ENCODE results near the gene SLC5A5. TPM values are rescaled to one million over a fixed set of nuclear protein-coding genes. Genes with fewer than 3 reads are reported as not detected.
"Not testable (repeated sequence)": the region's sequence is repeated elsewhere in the genome, so short reads cannot be mapped to it uniquely, and the experiment has no call there.

SLC5A5 gene
- total and polyA plus RNA-seq, 5 donors: not detected

GRCh38 chr19:17893766-17894165 lies 22.0 kb downstream of the SLC5A5 start:
- Histone ChIP-seq H3K27me3 (ENCODE audit: control insufficient read depth, insufficient read depth) (no peaks in the 10 kb centered on the region), H3K9me3 (ENCODE audit: control insufficient read depth, low read length) (no peaks in the 10 kb centered on the region), H3K27ac (ENCODE audit: low read length) (no peak overlapping the region), H3K4me1 (ENCODE audit: control insufficient read depth, insufficient read depth, low read length) (no peaks in the 10 kb centered on the region), H3K4me3 (ENCODE audit: low read length) (no peak overlapping the region)
- 75% methylated on average over 9 of the region's 9 CpGs for WGBS
- intact Hi-C loops (cut with DNase I): no loop called here
- DNase-seq (no peak), ATAC-seq (no peak)

DNA sequence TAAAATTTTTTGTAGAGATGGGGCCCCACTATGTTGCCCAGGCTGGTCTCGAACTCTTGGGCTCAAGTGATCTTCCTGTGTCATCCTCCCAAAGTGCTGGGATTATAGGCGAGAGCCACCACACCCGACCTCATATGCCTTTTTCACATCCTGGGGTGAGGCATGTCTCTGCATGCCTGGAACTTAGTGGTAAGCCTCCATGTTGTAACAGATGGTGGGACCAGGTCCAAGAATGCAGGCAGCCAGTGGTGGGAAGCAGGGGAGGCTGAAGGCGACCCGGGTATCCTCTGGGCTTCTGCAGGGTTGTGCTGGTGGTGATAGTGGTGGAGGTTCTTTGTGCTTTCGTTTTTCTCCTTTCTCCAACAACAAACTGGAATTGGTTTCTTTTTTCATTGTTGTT lies 31.0 kb downstream of the SLC5A5 start:
- Histone ChIP-seq H3K27ac (ENCODE audit: low read length) (no peak overlapping the region), H3K4me3 (ENCODE audit: low read length) (no peak overlapping the region), H3K9me3 (ENCODE audit: control insufficient read depth, low read length) (no peaks in the 10 kb centered on the region), H3K4me1 (ENCODE audit: control insufficient read depth, insufficient read depth, low read length) (no peaks in the 10 kb centered on the region), H3K27me3 (ENCODE audit: control insufficient read depth, insufficient read depth) (peaks cover 2% of the 10 kb centered on the region)
- WGBS: 68% methylated on average over 6 of the region's 6 CpGs
- DNase-seq (no peak), ATAC-seq (no peak)
- intact Hi-C loops (cut with DNase I): no loop called here

DNA sequence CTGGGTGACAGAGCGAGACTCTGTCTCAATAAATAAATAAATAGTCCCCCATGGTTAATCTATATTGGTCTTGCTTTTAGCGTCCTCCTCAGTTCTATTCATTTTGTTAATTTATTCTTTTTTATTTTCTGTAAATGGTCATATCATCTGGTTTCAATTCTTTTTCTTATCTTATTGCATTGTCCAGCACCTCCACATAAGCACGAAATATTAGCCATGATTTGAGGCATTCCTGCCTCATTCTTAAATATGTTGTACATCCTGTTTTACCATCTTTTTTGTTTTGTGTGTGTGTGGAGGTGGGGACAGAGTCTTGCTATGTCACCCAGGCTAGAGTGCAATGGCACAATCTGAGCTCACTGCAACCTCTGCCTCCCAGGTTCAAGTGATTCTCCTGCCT lies 36.5 kb downstream of the SLC5A5 start:
- H3K4me3 ChIP-seq (ENCODE audit: low read length): no peak overlapping the region
- ATAC-seq: no peak
- no peaks in the 10 kb centered on the region for H3K9me3 ChIP-seq (ENCODE audit: control insufficient read depth, low read length)
- 90% methylated on average over 3 of the region's 3 CpGs for WGBS
- intact Hi-C loops (cut with DNase I): no loop called here
- no peak for DNase-seq
- H3K27me3 ChIP-seq (ENCODE audit: control insufficient read depth, insufficient read depth): no peaks in the 10 kb centered on the region
- no peak overlapping the region for H3K27ac ChIP-seq (ENCODE audit: low read length)
- H3K4me1 ChIP-seq (ENCODE audit: control insufficient read depth, insufficient read depth, low read length): no peaks in the 10 kb centered on the region

DNA sequence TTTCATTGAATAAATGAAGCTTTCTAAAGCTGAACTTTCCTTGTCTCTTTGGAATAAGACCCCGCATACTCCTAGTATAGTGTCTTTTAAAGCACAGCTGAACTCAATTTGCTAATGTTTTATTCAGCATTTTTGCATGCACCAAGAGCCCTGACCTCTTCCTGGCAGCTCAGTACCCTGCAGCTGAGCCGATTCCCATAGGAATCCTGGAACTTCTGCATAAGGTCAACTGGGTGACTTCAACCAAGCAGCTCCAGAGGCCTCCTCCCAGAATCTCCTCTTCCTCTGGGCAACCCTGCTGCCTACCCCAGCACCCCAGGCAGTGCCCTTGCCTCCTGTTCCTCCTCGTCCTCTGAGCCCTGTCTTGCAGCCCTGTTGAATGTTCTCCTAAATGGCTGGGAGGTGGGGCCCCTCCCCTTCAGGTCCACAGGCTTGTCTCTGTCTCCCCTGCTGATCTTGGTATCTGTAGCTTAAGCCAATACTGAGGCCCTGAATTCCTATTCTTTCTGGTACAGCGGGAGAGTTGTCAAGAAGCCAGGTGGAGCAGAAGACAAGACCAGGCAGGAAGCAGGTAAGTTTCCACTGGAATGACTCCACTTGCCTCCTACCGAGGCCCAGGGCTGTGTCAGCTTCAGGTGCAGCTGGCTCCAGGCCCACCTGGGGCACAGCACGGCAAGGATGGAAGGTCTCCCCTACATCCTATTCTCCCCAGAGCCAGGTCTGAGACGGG lies 37.4 kb downstream of the SLC5A5 start:
- no peak for DNase-seq
- 58% methylated on average over 7 of the region's 7 CpGs for WGBS

DNA sequence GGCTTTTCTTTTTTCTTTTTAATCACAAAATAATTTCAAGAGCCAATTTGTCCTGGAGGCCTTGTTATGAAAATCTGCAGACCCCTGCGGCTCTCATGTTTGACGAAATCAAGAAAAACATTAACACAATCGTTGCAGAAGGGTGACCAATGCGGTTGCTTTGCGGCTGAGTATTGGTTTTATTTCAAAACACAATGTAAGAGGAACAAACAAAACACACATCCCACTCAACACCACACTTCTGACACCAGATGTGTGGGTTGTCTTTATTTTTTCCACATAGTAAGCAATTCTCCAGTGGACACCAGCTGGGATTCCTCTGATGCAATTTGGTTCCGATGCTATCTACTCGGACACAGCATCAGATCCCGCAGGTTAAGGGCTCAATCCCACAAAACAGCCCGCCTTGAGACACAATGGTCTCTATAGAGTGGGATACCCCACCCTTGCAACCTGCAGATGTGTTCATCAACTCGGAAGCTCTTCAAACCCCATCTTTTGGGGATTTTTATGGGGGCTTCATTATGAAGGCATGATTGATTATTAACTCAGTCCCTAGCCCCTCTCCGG lies 39.1 kb downstream of the SLC5A5 start:
- H3K27me3 ChIP-seq (ENCODE audit: control insufficient read depth, insufficient read depth): no peaks in the 10 kb centered on the region
- H3K27ac ChIP-seq (ENCODE audit: low read length): no peak overlapping the region
- WGBS: 74% methylated on average over 11 of the region's 11 CpGs
- DNase-seq: no peak
- peaks cover 1% of the 10 kb centered on the region for H3K9me3 ChIP-seq (ENCODE audit: control insufficient read depth, low read length)
- H3K4me3 ChIP-seq (ENCODE audit: low read length): no peak overlapping the region
- H3K4me1 ChIP-seq (ENCODE audit: control insufficient read depth, insufficient read depth, low read length): no peaks in the 10 kb centered on the region
- ATAC-seq: no peak
- intact Hi-C loops (cut with DNase I): no loop called here

More for the DNA sequence above, 37.4 kb downstream of the SLC5A5 start:
- Histone ChIP-seq H3K9me3 (ENCODE audit: control insufficient read depth, low read length) (peaks cover 1% of the 10 kb centered on the region), H3K4me3 (ENCODE audit: low read length) (no peak overlapping the region), H3K27me3 (ENCODE audit: control insufficient read depth, insufficient read depth) (no peaks in the 10 kb centered on the region), H3K4me1 (ENCODE audit: control insufficient read depth, insufficient read depth, low read length) (no peaks in the 10 kb centered on the region), H3K27ac (ENCODE audit: low read length) (no peak overlapping the region)
- intact Hi-C loops (cut with DNase I): no loop called here
- no peak for ATAC-seq

GRCh38 chr19:17915940-17916593 lies 44.3 kb downstream of the SLC5A5 start:
- ATAC-seq (no peak), DNase-seq (no peak)
- Histone ChIP-seq H3K4me3 (ENCODE audit: low read length) (no peak overlapping the region), H3K9me3 (ENCODE audit: control insufficient read depth, low read length) (peaks cover 1% of the 10 kb centered on the region), H3K4me1 (ENCODE audit: control insufficient read depth, insufficient read depth, low read length) (no peaks in the 10 kb centered on the region), H3K27ac (ENCODE audit: low read length) (no peak overlapping the region), H3K27me3 (ENCODE audit: control insufficient read depth, insufficient read depth) (no peaks in the 10 kb centered on the region)
- intact Hi-C loops (cut with DNase I): no loop called here
- WGBS: 81% methylated on average over 6 of the region's 6 CpGs

- H3K27ac ChIP-seq (ENCODE audit: low read length); H3K4me1 ChIP-seq (ENCODE audit: control insufficient read depth, insufficient read depth, low read length); intact Hi-C loops (cut with DNase I); ATAC-seq; H3K27me3 ChIP-seq (ENCODE audit: control insufficient read depth, insufficient read depth); H3K9me3 ChIP-seq (ENCODE audit: control insufficient read depth, low read length); H3K4me3 ChIP-seq (ENCODE audit: low read length); DNase-seq: not testable (repeated sequence)
- WGBS: 88% methylated on average over 24 of the region's 30 CpGs
These were observed 46.4 kb downstream of the SLC5A5 start for GRCh38 chr19:17918151-17918550.

DNA sequence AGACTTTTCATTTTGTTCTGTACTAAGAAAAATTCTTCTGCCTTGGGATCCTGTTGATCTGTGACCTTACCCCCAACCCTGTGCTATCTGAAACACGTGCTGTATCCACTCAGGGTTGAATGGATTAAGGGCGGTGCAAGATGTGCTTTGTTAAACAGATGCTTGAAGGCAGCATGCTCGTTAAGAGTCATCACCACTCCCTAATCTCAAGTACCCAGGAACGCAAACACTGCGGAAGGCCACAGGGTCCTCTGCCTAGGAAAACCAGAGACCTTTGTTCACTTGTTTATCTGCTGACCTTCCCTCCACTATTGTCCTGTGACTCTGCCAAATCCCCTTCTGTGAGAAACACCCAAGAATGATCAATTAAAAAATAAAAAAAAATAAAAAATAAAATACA lies 47.4 kb downstream of the SLC5A5 start:
- H3K9me3 ChIP-seq (ENCODE audit: control insufficient read depth, low read length); DNase-seq; intact Hi-C loops (cut with DNase I); H3K27me3 ChIP-seq (ENCODE audit: control insufficient read depth, insufficient read depth); ATAC-seq; H3K27ac ChIP-seq (ENCODE audit: low read length); H3K4me1 ChIP-seq (ENCODE audit: control insufficient read depth, insufficient read depth, low read length); H3K4me3 ChIP-seq (ENCODE audit: low read length): not testable (repeated sequence)
- 66% methylated on average over 5 of the region's 5 CpGs for WGBS

- Histone ChIP-seq H3K27ac (ENCODE audit: low read length) (no peak overlapping the region), H3K4me3 (ENCODE audit: low read length) (no peak overlapping the region), H3K4me1 (ENCODE audit: control insufficient read depth, insufficient read depth, low read length) (no peaks in the 10 kb centered on the region), H3K27me3 (ENCODE audit: control insufficient read depth, insufficient read depth) (no peaks in the 10 kb centered on the region), H3K9me3 (ENCODE audit: control insufficient read depth, low read length) (no peaks in the 10 kb centered on the region)
- DNase-seq (no peak), ATAC-seq (no peak)
- intact Hi-C loops (cut with DNase I): loop anchor here in 1 of 4 donors (10.0 kb wide), 1 partner anchor 46 kb away; the partner anchor contains the start of gene SLC5A5
These were observed 48.8 kb downstream of the SLC5A5 start for GRCh38 chr19:17920527-17920926.

DNA sequence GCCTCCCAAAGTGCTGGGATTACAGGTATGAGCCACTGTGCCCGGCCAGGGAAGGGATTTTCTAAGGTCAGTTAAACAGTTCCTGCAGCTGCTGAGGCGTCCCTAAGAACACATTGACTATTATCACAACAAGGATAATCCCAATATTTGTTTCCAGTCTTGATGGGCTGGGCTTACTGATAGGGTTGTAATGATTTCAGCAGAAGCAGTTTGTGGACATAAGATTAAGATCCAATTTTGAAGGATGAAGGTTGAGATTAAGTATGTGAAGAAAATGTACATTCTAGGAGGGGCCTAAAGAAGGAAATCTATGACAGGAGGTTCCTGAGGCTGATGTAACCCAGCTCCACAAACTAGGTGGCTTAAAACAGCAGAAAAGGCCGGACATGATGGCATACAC lies 50.4 kb downstream of the SLC5A5 start:
- intact Hi-C loops (cut with DNase I): loop anchor here in 1 of 4 donors (10.0 kb wide), 1 partner anchor 47 kb away; the partner anchor contains the start of gene SLC5A5
- H3K27me3 ChIP-seq (ENCODE audit: control insufficient read depth, insufficient read depth): no peaks in the 10 kb centered on the region
- no peak overlapping the region for H3K4me3 ChIP-seq (ENCODE audit: low read length)
- H3K9me3 ChIP-seq (ENCODE audit: control insufficient read depth, low read length): no peaks in the 10 kb centered on the region
- ATAC-seq (no peak), DNase-seq (no peak)
- WGBS: 54% methylated on average over 3 of the region's 3 CpGs
- H3K27ac ChIP-seq (ENCODE audit: low read length): no peak overlapping the region
- no peaks in the 10 kb centered on the region for H3K4me1 ChIP-seq (ENCODE audit: control insufficient read depth, insufficient read depth, low read length)

GRCh38 chr19:17926044-17926443 lies 54.3 kb downstream of the SLC5A5 start:
- ATAC-seq: no peak
- 75% methylated on average over 4 of the region's 4 CpGs for WGBS
- DNase-seq: no peak
- no peaks in the 10 kb centered on the region for H3K9me3 ChIP-seq (ENCODE audit: control insufficient read depth, low read length)
- H3K4me3 ChIP-seq (ENCODE audit: low read length): no peak overlapping the region
- H3K4me1 ChIP-seq (ENCODE audit: control insufficient read depth, insufficient read depth, low read length): no peaks in the 10 kb centered on the region
- H3K27ac ChIP-seq (ENCODE audit: low read length): no peak overlapping the region
- H3K27me3 ChIP-seq (ENCODE audit: control insufficient read depth, insufficient read depth): no peaks in the 10 kb centered on the region
- intact Hi-C loops (cut with DNase I): loop anchor here in 1 of 4 donors (10.0 kb wide), 1 partner anchor 51 kb away; the partner anchor contains the start of gene SLC5A5
